Fibroblast of skin of back (primary cell): ENCODE measurements around the gene DPF3.
"Not testable (repeated sequence)": the region's sequence is repeated elsewhere in the genome, so short reads cannot be mapped to it uniquely, and the experiment has no call there.

Experiments
- DNase-seq: peaks from one replicate; pipeline ENCODE4 v3.0.0-alpha.2; 2013

DPF3 gene

GRCh38 chr14:72879431-72879830 lies 14.5 kb downstream of the DPF3 start:
- DNase-seq = no peak

GRCh38 chr14:72878746-72879145 lies 15.2 kb downstream of the DPF3 start:
- no peak for DNase-seq

GRCh38 chr14:72876710-72877063 lies 17.2 kb downstream of the DPF3 start:
- no peak for DNase-seq

GRCh38 chr14:72876005-72876709 lies 17.7 kb downstream of the DPF3 start:
- no peak for DNase-seq

GRCh38 chr14:72870878-72871277 lies 23.0 kb downstream of the DPF3 start:
- not testable (repeated sequence) for DNase-seq

GRCh38 chr14:72869407-72870329 lies 24.2 kb downstream of the DPF3 start:
- no peak for DNase-seq

GRCh38 chr14:72868500-72868899 lies 25.4 kb downstream of the DPF3 start:
- DNase-seq = no peak

GRCh38 chr14:72864712-72865365 lies 29.1 kb downstream of the DPF3 start:
- no peak for DNase-seq

GRCh38 chr14:72863216-72864006 lies 30.5 kb downstream of the DPF3 start:
- DNase-seq = no peak

GRCh38 chr14:72856530-72857266 lies 37.2 kb downstream of the DPF3 start:
- no peak for DNase-seq

- peak; percentile 23 for DNase-seq
Observed at GRCh38 chr14:72855913-72856312, 38.0 kb downstream of the DPF3 start.

GRCh38 chr14:72852194-72852593 lies 41.7 kb downstream of the DPF3 start:
- no peak for DNase-seq

GRCh38 chr14:72851635-72852034 lies 42.3 kb downstream of the DPF3 start:
- no peak for DNase-seq

- peak; percentile 26 for DNase-seq
Observed at GRCh38 chr14:72850360-72850759, 43.5 kb downstream of the DPF3 start.

GRCh38 chr14:72849222-72849621 lies 44.7 kb downstream of the DPF3 start:
- no peak for DNase-seq

GRCh38 chr14:72847721-72848120 lies 46.2 kb downstream of the DPF3 start:
- DNase-seq = no peak

- DNase-seq = no peak
Observed at GRCh38 chr14:72845683-72846082, 48.2 kb downstream of the DPF3 start.

- DNase-seq = no peak
Observed at GRCh38 chr14:72845196-72845595, 48.7 kb downstream of the DPF3 start.

GRCh38 chr14:72844524-72844923 lies 49.4 kb downstream of the DPF3 start:
- peak; percentile 34 for DNase-seq

GRCh38 chr14:72839753-72840607 lies 53.9 kb downstream of the DPF3 start:
- no peak for DNase-seq

GRCh38 chr14:72839351-72839750 lies 54.5 kb downstream of the DPF3 start:
- no peak for DNase-seq
